K562 (cell line): ENCODE results near the gene AKT1. TPM values are rescaled to one million over a fixed set of nuclear protein-coding genes. Genes with fewer than 3 reads are reported as not detected.

ENCODE experiments used
- ATAC-seq: fragments of 200-7000 bp; cut with Tn5 transposase; 3 replicates; pipeline ENCODE4 v1.9.1; 2020; ENCODE audit warnings: moderate library complexity
- BruUV-seq: library from RNA; stranded (reverse); fragments of 400-500 nt; replicated peaks from 2 replicates; lab custom pipeline; 2021; lab: Mats Ljungman, UMichigan
- CTCF ChIA-PET: fragments of 300-600 bp; formaldehyde crosslinking; extraction: SDS; loops from one replicate; lab custom pipeline; 2021; ENCODE audit warnings: low intra/inter-chr PET ratio; lab: Yijun Ruan, JAX
- POLR2A ChIA-PET: fragments of 300-600, 350-650 bp; sonication (Branson Sonifier 250); formaldehyde crosslinking; extraction: SDS; loops from one replicate; lab custom pipeline; 2021; ENCODE audit warnings: antibody characterized with exemption, inconsistent platforms; lab: Yijun Ruan, JAX
- DNase-seq, 4 experiments: peaks; one replicate each; pipeline versions ENCODE4 v3.0.0 to v3.0.0-alpha.2; 2011 to 2018; ENCODE audit warnings: low spot score in 3 of 4, mixed read lengths in 3 of 4; ENCODE audit errors: extremely low read depth in 1 of 4
- FAIRE-seq: peaks from 2 replicates; lab custom pipeline; 2011; peaks lifted over from hg19 to GRCh38; lab: Jason Lieb, UNC
- H2AFZ ChIP-seq: 2 replicates; pipeline ENCODE4 v1.6.0; 2011; ENCODE audit warnings: low read depth, low read length, control low read depth, inconsistent platforms
- H3K27ac ChIP-seq: fragments of 200-600 bp; 3 replicates; pipeline ENCODE4 v1.8.0; 2011; ENCODE audit warnings: low read depth, mild to moderate bottlenecking, control low read depth, inconsistent platforms, low read length, moderate library complexity, mixed read lengths; ENCODE audit errors: extremely low read depth
- H3K27me3 ChIP-seq, 2 experiments: fragments of 300-600 bp in 1 of 2; 2 replicates in 1 of 2; 3 replicates in 1 of 2; pipeline versions ENCODE4 v1.6.0 to v1.8.0; 2011; ENCODE audit warnings: inconsistent platforms in 2 of 2, low read length in 2 of 2, mild to moderate bottlenecking in 1 of 2, mixed read lengths in 1 of 2, moderate library complexity in 1 of 2; ENCODE audit not compliant: control insufficient read depth in 2 of 2, insufficient read depth in 2 of 2
- H3K36me3 ChIP-seq: fragments of 300-600 bp; 3 replicates; pipeline ENCODE4 v1.8.0; 2011; ENCODE audit warnings: mild to moderate bottlenecking, low read length, inconsistent platforms; ENCODE audit not compliant: control insufficient read depth, insufficient read depth
- H3K4me1 ChIP-seq, 2 experiments: fragments of 200-600 bp in 1 of 2; replicated peaks in 1 of 2; 2 replicates in 1 of 2; 3 replicates in 1 of 2; pipeline versions ENCODE4 v1.5.1 to v1.8.0; 2011; ENCODE audit warnings: inconsistent platforms in 2 of 2, low read length in 2 of 2, mild to moderate bottlenecking in 1 of 2, mixed read lengths in 1 of 2, moderate library complexity in 1 of 2; ENCODE audit not compliant: control insufficient read depth in 2 of 2, insufficient read depth in 2 of 2
- H3K4me2 ChIP-seq: 2 replicates; pipeline ENCODE4 v1.6.1; 2011; ENCODE audit warnings: low read length, control low read depth, inconsistent platforms, mixed read lengths; ENCODE audit not compliant: insufficient read depth
- H3K4me3 ChIP-seq: fragments of 200-600 bp; sonication (generic), shearing (Covaris generic); 2 replicates; pipeline ENCODE4 v1.5.1; 2016; ENCODE audit warnings: control low read depth, inconsistent platforms
- H3K79me2 ChIP-seq: fragments of 200-600 bp; 3 replicates; pipeline ENCODE4 v1.8.0; 2011; ENCODE audit warnings: low read length, inconsistent platforms; ENCODE audit not compliant: control insufficient read depth, insufficient read depth
- H3K9ac ChIP-seq, 2 experiments: 2 replicates each; pipeline versions ENCODE4 v1.6.0 to v1.6.1; 2011; ENCODE audit warnings: low read depth in 2 of 2, low read length in 2 of 2, control low read depth in 1 of 2, inconsistent platforms in 1 of 2, mild to moderate bottlenecking in 1 of 2, mixed read lengths in 1 of 2; ENCODE audit not compliant: insufficient read depth in 1 of 2
- H3K9me1 ChIP-seq: one replicate; pipeline ENCODE4 v1.6.0; 2011; ENCODE audit warnings: inconsistent platforms, mild to moderate bottlenecking, low read length, moderate library complexity; ENCODE audit not compliant: control insufficient read depth, insufficient read depth
- H3K9me3 ChIP-seq: replicated peaks from 2 replicates; pipeline ENCODE4 v1.5.1; 2011; ENCODE audit warnings: low read depth, low read length, inconsistent platforms; ENCODE audit not compliant: control insufficient read depth, insufficient read depth
- H4K20me1 ChIP-seq: replicated peaks from 2 replicates; pipeline ENCODE4 v1.6.1; 2011; ENCODE audit warnings: low read length, inconsistent platforms, mixed read lengths; ENCODE audit not compliant: control insufficient read depth, insufficient read depth
- CREM ChIP-seq: IDR thresholded peaks from 2 replicates; pipeline ENCODE4 v1.6.1; 2014; ENCODE audit warnings: antibody characterized with exemption, low read depth
- HOXB6 ChIP-seq: fragments of 250-450 bp; sonication (Bioruptor Pico); IDR thresholded peaks from 2 replicates; pipeline ENCODE4 v1.5.1; 2022; ENCODE audit warnings: mild to moderate bottlenecking, borderline replicate concordance
- JUNB ChIP-seq: fragments of 450-650 bp; formaldehyde crosslinking; conservative IDR thresholded peaks from 2 replicates; pipeline ENCODE4 v1.4.0; 2020; ENCODE audit warnings: mild to moderate bottlenecking
- KDM5B ChIP-seq: fragments of 200-600 bp; sonication (generic); IDR thresholded peaks from 2 replicates; pipeline ENCODE4 v1.6.1; 2012; ENCODE audit warnings: low read depth, mild to moderate bottlenecking, moderate library complexity, low read length, control low read depth, inconsistent platforms; ENCODE audit not compliant: insufficient replicate concordance
- MTA3 ChIP-seq: fragments of 450-650 bp; formaldehyde crosslinking; IDR thresholded peaks from 2 replicates; pipeline ENCODE4 v1.6.1; 2017; ENCODE audit warnings: mild to moderate bottlenecking, borderline replicate concordance
- NFIC ChIP-seq: fragments of 450-650 bp; IDR thresholded peaks from 2 replicates; pipeline ENCODE4 v1.6.1; 2017; ENCODE audit warnings: mild to moderate bottlenecking, inconsistent platforms
- NR4A1 ChIP-seq, 2 experiments: fragments of 250-450 bp in 1 of 2; fragments of 450-650 bp in 1 of 2; sonication (Bioruptor Pico) in 1 of 2; IDR thresholded peaks; 2 replicates each; pipeline versions ENCODE4 v1.4.0 to v1.6.1; 2016 to 2020; ENCODE audit warnings: mild to moderate bottlenecking in 2 of 2, missing compliant biosample characterization in 1 of 2, missing genetic modification characterization in 1 of 2, moderate library complexity in 1 of 2
- POU5F1 ChIP-seq: fragments of 150-350 bp; IDR thresholded peaks from 2 replicates; pipeline ENCODE4 v1.6.1; 2014; ENCODE audit warnings: borderline replicate concordance, low read length, low read depth, mild to moderate bottlenecking; ENCODE audit not compliant: partially characterized antibody
- SIN3B ChIP-seq: fragments of 450-650 bp; IDR thresholded peaks from 2 replicates; pipeline ENCODE4 v1.6.1; 2017; ENCODE audit warnings: low read depth, mild to moderate bottlenecking, moderate library complexity
- ZFP36 ChIP-seq: fragments of 150-350 bp; IDR thresholded peaks from 2 replicates; pipeline ENCODE4 v1.6.1; 2018; ENCODE audit warnings: low read length, low read depth; ENCODE audit not compliant: partially characterized antibody
- ZNF444 ChIP-seq: fragments of 250-450 bp; sonication (Bioruptor Pico); IDR thresholded peaks from 2 replicates; pipeline ENCODE4 v1.4.0; 2020; ENCODE audit warnings: mild to moderate bottlenecking, moderate library complexity
- WGBS: fragments of 100-300 bp; shearing (Covaris generic); methylation state at CpG from one replicate; pipeline ENCODE4 v1.1.6; 2016; ENCODE audit warnings: low coverage, mixed read lengths; ENCODE audit not compliant: insufficient coverage; ENCODE audit errors: missing lambda C conversion rate; 5-methylcytosine and 5-hydroxymethylcytosine counted together
- in situ Hi-C: fragments of 300-500 bp; cut with MboI; formaldehyde crosslinking; loops from 4 replicates; pipeline ENCODE4 v1.15.0; 2018; ENCODE audit warnings: inconsistent platforms, mixed read lengths
- intact Hi-C: fragments of 100-400 bp; cut with micrococcal nuclease; formaldehyde crosslinking; loops from 2 replicates; pipeline ENCODE4 v1.14.2; 2022
- polyA plus RNA-seq, 8 experiments: library from polyadenylated mRNA; depleted of rRNA in 4 of 8; stranded (reverse) in 5 of 8; unstranded in 3 of 8; fragments of >200 nt; fragmentation: Nextera tagmentation in 2 of 8; fragmentation: Illumina TruSeq in 1 of 8; extraction: Ambion mirVana in 2 of 8; extraction: Trizol in 1 of 8; gene quantifications; 2 replicates each; pipeline versions ENCODE4 v1.2.1 to v1.2.3, GENCODE V29; 2011 to 2014; ENCODE audit warnings: inconsistent platforms in 1 of 8, missing spikeins in 1 of 8
- total RNA-seq, 7 experiments: library from RNA; depleted of rRNA in 6 of 7; stranded (reverse); fragments of >200 nt in 6 of 7; fragmentation: Illumina TruSeq in 2 of 7; extraction: Trizol in 2 of 7; gene quantifications; 2 replicates each; pipeline versions ENCODE4 v1.2.1 to v1.2.3, GENCODE V29; 2011 to 2021; ENCODE audit warnings: low replicate concordance in 1 of 7
- TF ChIP-seq, protein P1 (sequence below): fragments of 250-450 bp; sonication (Bioruptor Pico); IDR thresholded peaks from 2 replicates; pipeline ENCODE4 v1.9.0; 2021; ENCODE audit warnings: mild to moderate bottlenecking
- TF ChIP-seq, protein P2 (sequence below): sonication (generic); formaldehyde crosslinking; IDR thresholded peaks from 2 replicates; pipeline ENCODE4 v1.8.0; 2022; ENCODE audit warnings: mild to moderate bottlenecking, missing genetic modification reagents
- TF ChIP-seq, protein P3 (sequence below): sonication (generic); formaldehyde crosslinking; IDR thresholded peaks from 2 replicates; pipeline ENCODE4 v1.9.0; 2022; ENCODE audit warnings: mild to moderate bottlenecking, missing genetic modification reagents
- TF ChIP-seq, protein P4 (sequence below): sonication (generic); formaldehyde crosslinking; IDR thresholded peaks from 2 replicates; pipeline ENCODE4 v1.4.0; 2020; ENCODE audit warnings: mild to moderate bottlenecking, missing genetic modification reagents

AKT1 gene
- total and polyA plus RNA-seq, 9 of the 15 experiments (the other 6 are each of a cell fraction or from before 2014, with no cell fraction given): 0.49 to 132 (median 75.1) TPM

DNA sequence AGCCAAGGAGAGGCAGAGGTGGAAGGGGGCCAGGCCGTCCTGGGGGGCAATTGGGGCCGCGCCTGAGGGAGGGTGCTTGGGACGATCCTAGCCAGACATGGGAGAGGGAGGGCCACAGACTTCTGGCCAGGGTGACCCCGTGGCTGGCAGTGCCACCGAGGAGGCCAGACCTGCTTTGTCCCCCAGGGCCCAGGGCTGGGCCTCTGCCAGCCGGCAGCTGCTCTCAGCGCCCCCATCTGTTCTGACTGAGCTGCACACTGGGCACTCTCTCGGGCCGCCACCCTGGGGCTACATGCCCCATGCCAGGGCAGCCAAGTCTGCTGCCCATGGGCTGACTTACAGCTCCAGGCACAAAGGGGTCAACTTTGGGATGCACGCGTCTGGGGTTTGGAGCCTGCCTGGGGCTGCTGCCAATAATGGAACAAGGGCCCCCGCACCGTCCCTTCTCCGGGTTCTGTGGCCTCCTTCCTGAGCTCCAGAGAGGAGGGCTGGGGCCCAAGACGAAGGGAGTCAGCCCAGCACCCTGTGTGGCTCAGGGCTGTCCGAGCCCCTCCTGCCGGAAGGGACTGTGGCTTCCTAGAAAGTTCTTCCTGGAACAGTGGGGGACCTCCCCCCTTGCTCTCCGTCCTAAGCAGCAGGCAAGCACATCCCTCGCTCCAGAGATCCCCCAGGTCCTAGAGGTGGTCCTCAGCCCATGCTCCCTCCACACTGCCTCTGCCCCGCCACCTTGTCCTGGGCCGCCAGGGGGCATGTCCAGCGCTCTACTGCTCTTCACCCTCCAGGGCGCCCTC, 70.4 kb downstream of the AKT1 start:
- Histone ChIP-seq H3K36me3 (no peaks in the 10 kb centered on the region), H3K4me3 (peak overlapping the region; percentile 66), H3K9me1 (peaks cover 4% of the 10 kb centered on the region), H4K20me1 (no peaks in the 10 kb centered on the region), H3K4me1 (peaks cover 16 to 75% of the 10 kb centered on the region in 2 experiments), H3K27ac (peak overlapping the region; percentile 75), H3K9me3 (no peaks in the 10 kb centered on the region), H3K4me2 (peak overlapping the region; percentile 76), H3K79me2 (peaks cover 16% of the 10 kb centered on the region), H3K9ac (peak overlapping the region; percentile 72 to 94), H3K27me3 (no peaks in the 10 kb centered on the region), H2AFZ (0 out of 2 replicates have a peak overlapping the region, but pooled peaks have one; percentile 9)
- DNase-seq: peak in 3 of 4 experiments; percentile 17 to 61 (median 30)
- ATAC-seq: peak; percentile 64
- intact Hi-C loops (no loop called here), in situ Hi-C loops (no loop called here)
- POLR2A ChIA-PET: interaction anchor here (0.8 to 1.2 kb wide), 3 partner anchors 21 to 83 kb away, joined by 3 to 4 read pairs (median 3); no protein-coding TSS in a partner anchor
- 24% methylated on average over 11 of the region's 24 CpGs for WGBS
- CTCF ChIA-PET: no interaction called here
- BruUV-seq: TSS peak; percentile 61
- FAIRE-seq: peak; percentile 11
- TF ChIP-seq HOXB6 (CRISPR knock-in tag) (no peak), POU5F1 (no peak), NR4A1 (CRISPR knock-in tag; IDR thresholded peaks at IDR 0.05) (no peak), NR4A1 (tag; IDR thresholded peaks at IDR 0.05) (no peak), CREM (0 out of 2 replicates have a peak, but pooled peaks have one; percentile 3), KDM5B (no peak), JUNB (no peak), SIN3B (no peak), ZFP36 (no peak), ZNF444 (CRISPR knock-in tag) (no peak), NFIC (peak; percentile 25; the same call in 1 of the 2 replicates), MTA3 (peak; percentile 39; the same call in 1 of the 2 replicates)
- TF ChIP-seq, protein P1, sequence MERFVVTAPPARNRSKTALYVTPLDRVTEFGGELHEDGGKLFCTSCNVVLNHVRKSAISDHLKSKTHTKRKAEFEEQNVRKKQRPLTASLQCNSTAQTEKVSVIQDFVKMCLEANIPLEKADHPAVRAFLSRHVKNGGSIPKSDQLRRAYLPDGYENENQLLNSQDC (CRISPR knock-in tag): no peak
- TF ChIP-seq, protein P2, sequence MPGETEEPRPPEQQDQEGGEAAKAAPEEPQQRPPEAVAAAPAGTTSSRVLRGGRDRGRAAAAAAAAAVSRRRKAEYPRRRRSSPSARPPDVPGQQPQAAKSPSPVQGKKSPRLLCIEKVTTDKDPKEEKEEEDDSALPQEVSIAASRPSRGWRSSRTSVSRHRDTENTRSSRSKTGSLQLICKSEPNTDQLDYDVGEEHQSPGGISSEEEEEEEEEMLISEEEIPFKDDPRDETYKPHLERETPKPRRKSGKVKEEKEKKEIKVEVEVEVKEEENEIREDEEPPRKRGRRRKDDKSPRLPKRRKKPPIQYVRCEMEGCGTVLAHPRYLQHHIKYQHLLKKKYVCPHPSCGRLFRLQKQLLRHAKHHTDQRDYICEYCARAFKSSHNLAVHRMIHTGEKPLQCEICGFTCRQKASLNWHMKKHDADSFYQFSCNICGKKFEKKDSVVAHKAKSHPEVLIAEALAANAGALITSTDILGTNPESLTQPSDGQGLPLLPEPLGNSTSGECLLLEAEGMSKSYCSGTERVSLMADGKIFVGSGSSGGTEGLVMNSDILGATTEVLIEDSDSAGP (CRISPR knock-in tag): no peak
- TF ChIP-seq, protein P3, sequence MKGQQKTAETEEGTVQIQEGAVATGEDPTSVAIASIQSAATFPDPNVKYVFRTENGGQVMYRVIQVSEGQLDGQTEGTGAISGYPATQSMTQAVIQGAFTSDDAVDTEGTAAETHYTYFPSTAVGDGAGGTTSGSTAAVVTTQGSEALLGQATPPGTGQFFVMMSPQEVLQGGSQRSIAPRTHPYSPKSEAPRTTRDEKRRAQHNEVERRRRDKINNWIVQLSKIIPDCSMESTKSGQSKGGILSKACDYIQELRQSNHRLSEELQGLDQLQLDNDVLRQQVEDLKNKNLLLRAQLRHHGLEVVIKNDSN (CRISPR knock-in tag): no peak
- TF ChIP-seq, protein P4, sequence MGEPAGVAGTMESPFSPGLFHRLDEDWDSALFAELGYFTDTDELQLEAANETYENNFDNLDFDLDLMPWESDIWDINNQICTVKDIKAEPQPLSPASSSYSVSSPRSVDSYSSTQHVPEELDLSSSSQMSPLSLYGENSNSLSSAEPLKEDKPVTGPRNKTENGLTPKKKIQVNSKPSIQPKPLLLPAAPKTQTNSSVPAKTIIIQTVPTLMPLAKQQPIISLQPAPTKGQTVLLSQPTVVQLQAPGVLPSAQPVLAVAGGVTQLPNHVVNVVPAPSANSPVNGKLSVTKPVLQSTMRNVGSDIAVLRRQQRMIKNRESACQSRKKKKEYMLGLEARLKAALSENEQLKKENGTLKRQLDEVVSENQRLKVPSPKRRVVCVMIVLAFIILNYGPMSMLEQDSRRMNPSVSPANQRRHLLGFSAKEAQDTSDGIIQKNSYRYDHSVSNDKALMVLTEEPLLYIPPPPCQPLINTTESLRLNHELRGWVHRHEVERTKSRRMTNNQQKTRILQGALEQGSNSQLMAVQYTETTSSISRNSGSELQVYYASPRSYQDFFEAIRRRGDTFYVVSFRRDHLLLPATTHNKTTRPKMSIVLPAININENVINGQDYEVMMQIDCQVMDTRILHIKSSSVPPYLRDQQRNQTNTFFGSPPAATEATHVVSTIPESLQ (CRISPR knock-in tag): no peak
